GM12878 (cell line): ENCODE results near the gene HM13. TPM values are rescaled to one million over a fixed set of nuclear protein-coding genes. Genes with fewer than 3 reads are reported as not detected.
"Not testable (repeated sequence)": the region's sequence is repeated elsewhere in the genome, so short reads cannot be mapped to it uniquely, and the experiment has no call there.

Source experiments
- ATAC-seq: fragments of 200-7000 bp; cut with Tn5 transposase; 3 replicates; pipeline ENCODE4 v1.9.1; 2020; ENCODE audit warnings: mild to moderate bottlenecking, moderate library complexity
- BruUV-seq: library from RNA; stranded (reverse); fragments of 400-500 nt; replicated peaks from 2 replicates; lab custom pipeline; 2021; lab: Mats Ljungman, UMichigan
- CTCF ChIA-PET: fragments of 300-600 bp; sonication (Branson Sonifier 250); formaldehyde crosslinking; extraction: SDS; loops from one replicate; lab custom pipeline; 2021; ENCODE audit warnings: inconsistent platforms; lab: Yijun Ruan, JAX
- POLR2A ChIA-PET: fragments of 350-600 bp; formaldehyde crosslinking; extraction: SDS; loops from one replicate; lab custom pipeline; 2021; ENCODE audit warnings: inconsistent platforms; lab: Charles Lee
- RAD21 ChIA-PET: fragments of 300-600 bp; sonication (Branson Sonifier 250); formaldehyde crosslinking; loops from one replicate; lab custom pipeline; 2023; ENCODE audit warnings: antibody characterized with exemption; ENCODE audit not compliant: unreplicated experiment; lab: Charles Lee
- SMC1A ChIA-PET: fragments of 300-600 bp; sonication (Branson Sonifier 250); formaldehyde crosslinking; loops from one replicate; lab custom pipeline; 2023; ENCODE audit not compliant: unreplicated experiment, uncharacterized antibody; lab: Charles Lee
- DNase-seq: peaks from one replicate; pipeline ENCODE4 v3.0.0-alpha.2; 2011; ENCODE audit warnings: low read depth, low spot score
- FAIRE-seq: peaks from 3 replicates; lab custom pipeline; 2011; peaks lifted over from hg19 to GRCh38; lab: Jason Lieb, UNC
- H2AFZ ChIP-seq: 2 replicates; pipeline ENCODE4 v1.6.0; 2011; ENCODE audit warnings: low read depth, low read length, control low read depth; ENCODE audit not compliant: control insufficient read depth
- H3K27ac ChIP-seq: 2 replicates; pipeline ENCODE4 v1.5.1; 2011; ENCODE audit warnings: control low read depth; ENCODE audit not compliant: control insufficient read depth, insufficient read depth
- H3K27me3 ChIP-seq, 2 experiments: replicated peaks in 1 of 2; 2 replicates each; pipeline versions ENCODE4 v1.6.0 to v1.6.1; 2011; ENCODE audit warnings: low read length in 1 of 2; ENCODE audit not compliant: control insufficient read depth in 2 of 2, insufficient read depth in 2 of 2
- H3K36me3 ChIP-seq, 2 experiments: 2 replicates each; pipeline ENCODE4 v1.5.1; 2011; ENCODE audit warnings: low read length in 1 of 2; ENCODE audit not compliant: control insufficient read depth in 2 of 2, insufficient read depth in 2 of 2
- H3K4me1 ChIP-seq: 2 replicates; pipeline ENCODE4 v1.6.1; 2011; ENCODE audit warnings: mild to moderate bottlenecking, low read length, moderate library complexity, mixed read lengths; ENCODE audit not compliant: control insufficient read depth, insufficient read depth
- H3K4me2 ChIP-seq: 2 replicates; pipeline ENCODE4 v1.6.0; 2011; ENCODE audit warnings: control low read depth; ENCODE audit not compliant: control insufficient read depth, insufficient read depth
- H3K4me3 ChIP-seq: fragments of 200-600 bp; sonication (generic); 2 replicates; pipeline ENCODE4 v1.5.1; 2016
- H3K79me2 ChIP-seq: 2 replicates; pipeline ENCODE4 v1.6.0; 2011; ENCODE audit warnings: low read length; ENCODE audit not compliant: control insufficient read depth, insufficient read depth
- H3K9ac ChIP-seq: 2 replicates; pipeline ENCODE4 v1.8.0; 2011; ENCODE audit warnings: low read length, control low read depth, mixed read lengths; ENCODE audit not compliant: control insufficient read depth, insufficient read depth
- H3K9me3 ChIP-seq: replicated peaks from 3 replicates; pipeline ENCODE4 v1.5.1; 2011; ENCODE audit warnings: mild to moderate bottlenecking, low read length; ENCODE audit not compliant: control insufficient read depth, insufficient read depth
- H4K20me1 ChIP-seq: 2 replicates; pipeline ENCODE4 v1.6.0; 2011; ENCODE audit not compliant: control insufficient read depth, insufficient read depth
- KDM1A ChIP-seq: fragments of 200-600 bp; sonication (generic); IDR thresholded peaks from 2 replicates; pipeline ENCODE4 v1.6.1; 2016; ENCODE audit warnings: borderline replicate concordance
- NFYA ChIP-seq: IDR thresholded peaks from 2 replicates; pipeline ENCODE4 v1.6.1; 2011; ENCODE audit warnings: low read depth, mild to moderate bottlenecking, low read length, improper control_type of control experiment, borderline replicate concordance
- WGBS: methylation state at CpG from one replicate; pipeline ENCODE4 v1.1.6; 2016; ENCODE audit warnings: low lambda C conversion rate; ENCODE audit not compliant: insufficient replicate concordance, insufficient coverage; ENCODE audit errors: missing lambda C conversion rate; 5-methylcytosine and 5-hydroxymethylcytosine counted together
- in situ Hi-C: fragments of 300-500 bp; cut with MboI; formaldehyde crosslinking; loops from 9 replicates; pipeline ENCODE4 v1.14.3; 2018; ENCODE audit warnings: mixed read lengths
- intact Hi-C: fragments of 100-400 bp; cut with micrococcal nuclease; formaldehyde crosslinking; loops from one replicate; pipeline ENCODE4 v1.14.2; 2022; ENCODE audit not compliant: unreplicated experiment
- polyA plus RNA-seq, 11 experiments: library from polyadenylated mRNA; depleted of rRNA in 4 of 11; unstranded in 6 of 11; stranded (reverse) in 5 of 11; fragments of >200 nt; fragmentation: Nextera tagmentation in 4 of 11; fragmentation: Illumina TruSeq in 1 of 11; extraction: Ambion mirVana in 4 of 11; extraction: Trizol in 1 of 11; gene quantifications; 1 replicate in 1 of 11; 2 replicates in 10 of 11; pipeline versions ENCODE4 v1.2.1 to v1.2.3, GENCODE V29; 2011 to 2016; ENCODE audit warnings: inconsistent platforms in 2 of 11, missing spikeins in 2 of 11, low read depth in 1 of 11
- total RNA-seq, 4 experiments: library from RNA; depleted of rRNA in 3 of 4; stranded (reverse); fragments of >200 nt in 3 of 4; fragmentation: Illumina TruSeq in 1 of 4; extraction: Trizol in 1 of 4; gene quantifications; 2 replicates each; pipeline versions ENCODE4 v1.2.1 to v1.2.3, GENCODE V29; 2013 to 2021

The HM13 gene
- total and polyA plus RNA-seq, 10 of the 15 experiments (the other 5 are each of a cell fraction or from before 2014, with no cell fraction given) = 4.8 to 185 (median 81.7) TPM

DNA sequence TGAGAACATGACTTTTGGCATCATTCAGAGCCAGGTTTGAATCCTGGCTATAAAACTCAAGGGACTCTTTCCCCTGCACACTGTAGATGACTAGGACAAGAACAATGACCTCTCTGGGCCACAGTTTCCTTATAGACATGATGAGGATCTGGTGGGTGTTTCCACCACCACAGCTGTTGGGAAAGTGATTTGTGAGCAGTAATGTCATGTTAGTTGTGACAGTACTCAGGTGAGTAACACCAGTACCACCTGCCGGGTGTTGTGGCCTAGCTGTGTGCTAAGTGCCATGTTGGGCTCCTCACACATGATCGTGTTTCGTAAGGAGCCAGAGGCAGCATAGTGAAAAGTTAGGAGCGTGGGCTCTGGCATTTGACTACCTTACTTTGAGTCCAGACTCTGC is 24.1 kb downstream of the HM13 start (continued):
- TF ChIP-seq KDM1A = no peak

DNA sequence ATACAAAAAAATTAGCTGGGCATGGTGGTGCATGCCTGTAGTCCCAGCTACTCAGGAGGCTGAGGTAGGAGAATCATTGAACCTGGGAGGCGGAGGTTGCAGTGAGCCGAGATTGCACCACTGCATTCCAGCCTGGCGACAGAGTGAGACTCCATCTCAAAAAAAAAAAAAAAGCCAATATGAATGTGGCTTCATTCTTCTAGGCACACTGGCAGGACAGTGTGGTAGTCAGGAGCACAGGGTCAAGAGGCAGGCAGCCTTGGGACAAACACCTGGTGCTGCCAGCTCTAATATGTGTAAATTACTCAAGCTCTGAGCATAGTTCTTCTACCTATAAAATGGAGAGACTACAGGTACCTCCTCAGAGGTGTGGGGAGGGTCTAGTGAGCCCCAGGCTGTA is 25.4 kb downstream of the HM13 start:
- H3K4me3 ChIP-seq, intact Hi-C loops, H3K27ac ChIP-seq, SMC1A ChIA-PET, H4K20me1 ChIP-seq, in situ Hi-C loops, DNase-seq, H3K4me1 ChIP-seq, H3K9me3 ChIP-seq, RAD21 ChIA-PET, CTCF ChIA-PET, H3K4me2 ChIP-seq, FAIRE-seq, H3K27me3 ChIP-seq, ATAC-seq, H3K79me2 ChIP-seq, BruUV-seq, H3K9ac ChIP-seq, H2AFZ ChIP-seq: not testable (repeated sequence)
- 100% methylated on average over 3 of the region's 3 CpGs for WGBS
- peaks cover 34 to 50% of the 10 kb centered on the region in 2 experiments for H3K36me3 ChIP-seq
- POLR2A ChIA-PET = interaction anchor here (0.7 kb wide), 1 partner anchor 101 kb away, joined by 5 read pairs; no protein-coding TSS in a partner anchor

DNA sequence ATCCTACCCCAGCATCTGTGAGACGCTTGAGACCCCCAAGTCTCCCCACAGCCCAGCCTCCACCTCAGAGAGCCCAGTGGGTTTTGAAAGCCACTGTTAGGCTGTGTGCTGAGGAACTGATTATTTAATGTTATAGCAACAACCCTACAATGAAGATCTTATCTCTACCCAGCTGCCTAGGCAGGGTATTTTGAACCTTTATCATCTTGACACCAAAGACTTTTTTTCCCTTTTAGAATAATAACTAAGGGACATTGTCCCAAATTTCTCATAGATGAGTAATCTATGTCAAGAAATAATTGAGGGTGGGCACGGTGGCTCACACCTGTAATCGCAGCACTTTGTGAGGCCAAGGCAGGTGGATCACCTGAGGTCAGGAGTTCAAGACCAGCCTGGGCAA is 26.2 kb downstream of the HM13 start:
- ChIA-PET POLR2A (no interaction called here), RAD21 (no interaction called here), SMC1A (no interaction called here), CTCF (no interaction called here)
- no TSS peak for BruUV-seq
- intact Hi-C loops = no loop called here
- ATAC-seq (no peak), FAIRE-seq (no peak), DNase-seq (no peak)
- no peaks in the 10 kb centered on the region for H3K9me3 ChIP-seq
- no peaks in the 10 kb centered on the region for H3K4me1 ChIP-seq
- H3K27me3 ChIP-seq = no peaks in the 10 kb centered on the region
- no peak overlapping the region for H2AFZ ChIP-seq
- H4K20me1 ChIP-seq = no peaks in the 10 kb centered on the region
- H3K9ac ChIP-seq = no peak overlapping the region
- in situ Hi-C loops = no loop called here
- H3K4me3 ChIP-seq = no peak overlapping the region
- WGBS = 84% methylated on average over 3 of the region's 3 CpGs
- H3K4me2 ChIP-seq = no peak overlapping the region
- peaks cover 37 to 45% of the 10 kb centered on the region in 2 experiments for H3K36me3 ChIP-seq
- H3K79me2 ChIP-seq = no peaks in the 10 kb centered on the region
- no peak for TF ChIP-seq NFYA
- H3K27ac ChIP-seq = no peak overlapping the region
